ENCODE data around the gene TOP1.

Gene TOP1

DNA sequence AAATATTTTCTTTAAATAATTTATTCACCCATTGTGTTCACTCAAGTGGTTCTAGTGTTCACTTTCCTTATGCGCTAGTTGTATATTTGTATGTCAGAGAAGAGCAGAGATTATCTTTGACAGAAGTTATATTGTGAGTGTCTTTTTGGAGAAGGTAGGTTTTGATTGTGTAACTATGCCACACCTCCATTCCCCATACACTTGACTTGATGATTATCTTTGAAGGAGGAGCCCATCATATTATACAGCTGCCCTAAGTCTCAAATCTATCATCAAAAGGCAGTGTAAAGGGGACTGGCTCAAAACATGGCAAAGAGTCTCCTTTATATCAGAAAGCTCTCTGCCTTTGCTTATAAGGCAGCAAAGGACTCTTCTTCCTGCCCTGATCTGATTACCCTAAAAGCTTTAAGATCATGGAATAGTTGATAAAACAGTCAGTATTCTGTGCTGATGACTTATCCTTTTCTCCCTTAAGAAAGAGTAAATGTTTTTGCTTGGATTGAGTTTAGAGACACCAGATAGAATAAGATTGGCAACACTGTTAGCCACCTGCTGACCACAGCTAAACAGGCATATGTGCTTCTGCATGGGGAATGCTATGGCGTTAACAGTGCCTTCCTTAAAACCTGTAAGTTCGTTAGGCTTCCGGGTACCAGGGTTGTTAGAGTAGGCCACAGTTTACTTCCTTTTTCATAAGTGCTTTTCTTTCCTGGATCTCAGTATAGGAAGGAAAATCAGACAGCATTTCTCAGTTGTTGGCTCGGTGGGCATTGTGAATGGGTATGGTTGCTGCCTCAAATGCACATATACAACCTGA is 22.6 kb downstream of the TOP1 start:
- no peaks in the 10 kb centered on the region for H3K9me3 ChIP-seq (ENCODE audit: control insufficient read depth, low read length)
- H3K4me3 ChIP-seq (ENCODE audit: low read length), result no peak overlapping the region
- DNase-seq (ENCODE audit: low read depth), result no peak
- peak overlapping the region; percentile 48 for H3K9ac ChIP-seq (ENCODE audit: low read length)
- no peaks in the 10 kb centered on the region for H3K36me3 ChIP-seq (ENCODE audit: control insufficient read depth, insufficient read depth, low read length, severe bottlenecking)
- H3K4me1 ChIP-seq (ENCODE audit: control insufficient read depth, insufficient read depth, low read length), result peaks cover 90% of the 10 kb centered on the region
- no peaks in the 10 kb centered on the region for H3K27me3 ChIP-seq (replicated peaks; ENCODE audit: control insufficient read depth, insufficient read depth, low read length)

GRCh38 chr20:41052742-41053419 is 24.3 kb downstream of the TOP1 start:
- Histone ChIP-seq H3K4me1 (ENCODE audit: control insufficient read depth, insufficient read depth, low read length) (peaks cover 79% of the 10 kb centered on the region), H3K27me3 (replicated peaks; ENCODE audit: control insufficient read depth, insufficient read depth, low read length) (no peaks in the 10 kb centered on the region), H3K36me3 (ENCODE audit: control insufficient read depth, insufficient read depth, low read length, severe bottlenecking) (no peaks in the 10 kb centered on the region), H3K9me3 (ENCODE audit: control insufficient read depth, low read length) (no peaks in the 10 kb centered on the region), H3K9ac (ENCODE audit: low read length) (peak overlapping the region; percentile 58), H3K4me3 (ENCODE audit: low read length) (peak overlapping the region; percentile 63)
- peak; percentile 87 for DNase-seq (ENCODE audit: low read depth)

GRCh38 chr20:41054070-41054846 is 25.6 kb downstream of the TOP1 start:
- peaks cover 76% of the 10 kb centered on the region for H3K4me1 ChIP-seq (ENCODE audit: control insufficient read depth, insufficient read depth, low read length)
- peak overlapping the region; percentile 58 for H3K9ac ChIP-seq (ENCODE audit: low read length)
- DNase-seq (ENCODE audit: low read depth), result no peak
- H3K36me3 ChIP-seq (ENCODE audit: control insufficient read depth, insufficient read depth, low read length, severe bottlenecking), result no peaks in the 10 kb centered on the region
- H3K9me3 ChIP-seq (ENCODE audit: control insufficient read depth, low read length), result no peaks in the 10 kb centered on the region
- no peaks in the 10 kb centered on the region for H3K27me3 ChIP-seq (replicated peaks; ENCODE audit: control insufficient read depth, insufficient read depth, low read length)
- no peak overlapping the region for H3K4me3 ChIP-seq (ENCODE audit: low read length)

DNA sequence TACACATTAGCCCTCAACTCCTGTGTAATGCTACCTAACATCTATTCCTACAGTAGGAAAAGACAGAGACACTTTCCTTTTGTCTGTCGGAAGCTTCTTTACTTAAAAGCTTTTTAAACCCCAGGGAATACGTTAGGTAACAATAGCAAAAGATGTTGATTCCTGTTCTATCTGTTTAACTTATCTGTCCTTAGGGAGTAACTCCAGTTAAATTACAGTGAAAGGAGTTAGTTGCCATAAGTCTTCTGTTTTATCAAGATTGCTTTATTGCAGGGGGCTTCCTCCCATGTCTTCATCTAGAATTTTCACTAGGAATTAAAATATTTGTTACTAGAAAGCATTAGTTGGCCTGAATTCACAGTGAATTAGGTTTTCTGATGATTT is 26.2 kb downstream of the TOP1 start:
- no peaks in the 10 kb centered on the region for H3K36me3 ChIP-seq (ENCODE audit: control insufficient read depth, insufficient read depth, low read length, severe bottlenecking)
- H3K9ac ChIP-seq (ENCODE audit: low read length), result no peak overlapping the region
- DNase-seq (ENCODE audit: low read depth), result no peak
- no peak overlapping the region for H3K4me3 ChIP-seq (ENCODE audit: low read length)
- H3K27me3 ChIP-seq (replicated peaks; ENCODE audit: control insufficient read depth, insufficient read depth, low read length), result no peaks in the 10 kb centered on the region
- peaks cover 70% of the 10 kb centered on the region for H3K4me1 ChIP-seq (ENCODE audit: control insufficient read depth, insufficient read depth, low read length)
- no peaks in the 10 kb centered on the region for H3K9me3 ChIP-seq (ENCODE audit: control insufficient read depth, low read length)

GRCh38 chr20:41055679-41056078 is 27.1 kb downstream of the TOP1 start:
- peak; percentile 55 for DNase-seq (ENCODE audit: low read depth)
- no peaks in the 10 kb centered on the region for H3K9me3 ChIP-seq (ENCODE audit: control insufficient read depth, low read length)
- H3K27me3 ChIP-seq (replicated peaks; ENCODE audit: control insufficient read depth, insufficient read depth, low read length), result no peaks in the 10 kb centered on the region
- H3K4me3 ChIP-seq (ENCODE audit: low read length), result no peak overlapping the region
- H3K9ac ChIP-seq (ENCODE audit: low read length), result no peak overlapping the region
- peaks cover 5% of the 10 kb centered on the region for H3K36me3 ChIP-seq (ENCODE audit: control insufficient read depth, insufficient read depth, low read length, severe bottlenecking)
- H3K4me1 ChIP-seq (ENCODE audit: control insufficient read depth, insufficient read depth, low read length), result peaks cover 61% of the 10 kb centered on the region

- Histone ChIP-seq H3K9ac (ENCODE audit: low read length) (no peak overlapping the region), H3K4me3 (ENCODE audit: low read length) (no peak overlapping the region)
These were observed 29.5 kb downstream of the TOP1 start for GRCh38 chr20:41057999-41058673.

GRCh38 chr20:41058674-41059635 is 30.3 kb downstream of the TOP1 start:
- peaks cover 29% of the 10 kb centered on the region for H3K4me1 ChIP-seq (ENCODE audit: control insufficient read depth, insufficient read depth, low read length)
- no peak overlapping the region for H3K4me3 ChIP-seq (ENCODE audit: low read length)
- DNase-seq (ENCODE audit: low read depth), result no peak
- H3K27me3 ChIP-seq (replicated peaks; ENCODE audit: control insufficient read depth, insufficient read depth, low read length), result no peaks in the 10 kb centered on the region
- H3K9me3 ChIP-seq (ENCODE audit: control insufficient read depth, low read length), result no peaks in the 10 kb centered on the region
- peaks cover 32% of the 10 kb centered on the region for H3K36me3 ChIP-seq (ENCODE audit: control insufficient read depth, insufficient read depth, low read length, severe bottlenecking)
- no peak overlapping the region for H3K9ac ChIP-seq (ENCODE audit: low read length)

More at GRCh38 chr20:41057999-41058673, 29.5 kb downstream of the TOP1 start:
- peak; percentile 57 for DNase-seq (ENCODE audit: low read depth)
- Histone ChIP-seq H3K9me3 (ENCODE audit: control insufficient read depth, low read length) (no peaks in the 10 kb centered on the region), H3K36me3 (ENCODE audit: control insufficient read depth, insufficient read depth, low read length, severe bottlenecking) (peaks cover 26% of the 10 kb centered on the region), H3K4me1 (ENCODE audit: control insufficient read depth, insufficient read depth, low read length) (peaks cover 38% of the 10 kb centered on the region), H3K27me3 (replicated peaks; ENCODE audit: control insufficient read depth, insufficient read depth, low read length) (no peaks in the 10 kb centered on the region)

- Histone ChIP-seq H3K4me3 (ENCODE audit: low read length) (no peak overlapping the region), H3K9me3 (ENCODE audit: control insufficient read depth, low read length) (no peaks in the 10 kb centered on the region), H3K27me3 (replicated peaks; ENCODE audit: control insufficient read depth, insufficient read depth, low read length) (no peaks in the 10 kb centered on the region), H3K9ac (ENCODE audit: low read length) (no peak overlapping the region), H3K36me3 (ENCODE audit: control insufficient read depth, insufficient read depth, low read length, severe bottlenecking) (peaks cover 42% of the 10 kb centered on the region), H3K4me1 (ENCODE audit: control insufficient read depth, insufficient read depth, low read length) (peaks cover 15% of the 10 kb centered on the region)
- DNase-seq (ENCODE audit: low read depth), result no peak
These were observed 32.5 kb downstream of the TOP1 start for GRCh38 chr20:41061155-41061554.

- no peak for DNase-seq (ENCODE audit: low read depth)
- H3K4me1 ChIP-seq (ENCODE audit: control insufficient read depth, insufficient read depth, low read length), result peaks cover 5% of the 10 kb centered on the region
- H3K27me3 ChIP-seq (replicated peaks; ENCODE audit: control insufficient read depth, insufficient read depth, low read length), result no peaks in the 10 kb centered on the region
- H3K4me3 ChIP-seq (ENCODE audit: low read length), result no peak overlapping the region
- H3K9me3 ChIP-seq (ENCODE audit: control insufficient read depth, low read length), result no peaks in the 10 kb centered on the region
- H3K36me3 ChIP-seq (ENCODE audit: control insufficient read depth, insufficient read depth, low read length, severe bottlenecking), result peaks cover 49% of the 10 kb centered on the region
- H3K9ac ChIP-seq (ENCODE audit: low read length), result no peak overlapping the region
These were observed 34.8 kb downstream of the TOP1 start for GRCh38 chr20:41063442-41063841.

DNA sequence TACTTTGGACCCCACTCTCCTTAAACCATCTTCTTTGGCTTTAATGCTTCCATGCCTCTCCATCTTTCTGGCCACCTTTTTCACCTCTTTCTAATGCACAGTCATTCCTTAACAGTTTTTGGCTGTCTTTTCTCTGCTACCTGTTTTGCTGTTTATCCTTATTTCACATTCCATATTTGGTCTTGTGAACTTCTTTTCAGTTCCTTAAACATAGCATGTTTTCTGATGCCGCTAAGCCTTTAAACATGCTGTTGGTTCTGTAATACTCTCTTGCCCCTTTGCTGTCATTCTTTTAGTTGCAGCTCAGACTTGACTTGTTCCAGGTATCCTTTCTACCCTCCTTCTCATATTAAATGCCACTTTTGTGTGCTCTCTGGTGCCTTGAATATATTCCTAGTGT is 35.8 kb downstream of the TOP1 start:
- Histone ChIP-seq H3K9ac (ENCODE audit: low read length) (no peak overlapping the region), H3K4me3 (ENCODE audit: low read length) (no peak overlapping the region), H3K4me1 (ENCODE audit: control insufficient read depth, insufficient read depth, low read length) (no peaks in the 10 kb centered on the region), H3K27me3 (replicated peaks; ENCODE audit: control insufficient read depth, insufficient read depth, low read length) (no peaks in the 10 kb centered on the region), H3K9me3 (ENCODE audit: control insufficient read depth, low read length) (no peaks in the 10 kb centered on the region), H3K36me3 (ENCODE audit: control insufficient read depth, insufficient read depth, low read length, severe bottlenecking) (peaks cover 57% of the 10 kb centered on the region)
- DNase-seq (ENCODE audit: low read depth), result no peak

Data from adipocyte (in vitro differentiated cells).